DND-41 (cell line): ENCODE results near the gene LAMC1.

Source experiments
- ATAC-seq: fragments of 200-7000 bp; cut with Tn5 transposase; 3 replicates; pipeline ENCODE4 v1.9.1; 2021; ENCODE audit warnings: low read depth; ENCODE audit not compliant: insufficient read depth
- DNase-seq: peaks from one replicate; pipeline ENCODE4 v3.0.0-alpha.2; 2020
- H2AFZ ChIP-seq: 2 replicates; pipeline ENCODE4 v1.6.0; 2012; ENCODE audit warnings: low read depth, low read length
- H3K27ac ChIP-seq: 2 replicates; pipeline ENCODE4 v1.5.1; 2012; ENCODE audit warnings: low read length, inconsistent platforms
- H3K27me3 ChIP-seq: fragments of 200-600 bp; sonication (generic); 2 replicates; pipeline ENCODE4 v1.6.0; 2012; ENCODE audit warnings: low read length, mild to moderate bottlenecking, inconsistent platforms; ENCODE audit not compliant: insufficient read depth, poor library complexity
- H3K36me3 ChIP-seq: 2 replicates; pipeline ENCODE4 v1.5.1; 2012; ENCODE audit warnings: low read length, inconsistent platforms; ENCODE audit not compliant: insufficient read depth
- H3K4me1 ChIP-seq: 2 replicates; pipeline ENCODE4 v1.5.1; 2012; ENCODE audit warnings: mild to moderate bottlenecking, low read length; ENCODE audit not compliant: insufficient read depth
- H3K4me2 ChIP-seq: 2 replicates; pipeline ENCODE4 v1.6.0; 2012; ENCODE audit warnings: mild to moderate bottlenecking, moderate library complexity, low read length, inconsistent platforms; ENCODE audit not compliant: insufficient read depth
- H3K4me3 ChIP-seq, 2 experiments: fragments of 200-600 bp in 1 of 2; shearing (Covaris generic) in 1 of 2; 2 replicates each; pipeline ENCODE4 v1.5.1; 2012 to 2016; ENCODE audit warnings: inconsistent platforms in 2 of 2, low read length in 2 of 2, mild to moderate bottlenecking in 2 of 2, low read depth in 1 of 2, moderate library complexity in 1 of 2
- H3K79me2 ChIP-seq: 2 replicates; pipeline ENCODE4 v1.6.0; 2012; ENCODE audit warnings: low read length, inconsistent platforms; ENCODE audit not compliant: insufficient read depth
- H3K9ac ChIP-seq: 2 replicates; pipeline ENCODE4 v1.6.0; 2012; ENCODE audit warnings: low read depth, mild to moderate bottlenecking, inconsistent platforms, low read length, moderate library complexity
- H3K9me3 ChIP-seq: 2 replicates; pipeline ENCODE4 v1.5.1; 2012; ENCODE audit warnings: low read length, moderate library complexity, mild to moderate bottlenecking, inconsistent platforms; ENCODE audit not compliant: insufficient read depth, severe bottlenecking
- H4K20me1 ChIP-seq: 2 replicates; pipeline ENCODE4 v1.6.0; 2012; ENCODE audit warnings: low read length; ENCODE audit not compliant: insufficient read depth
- EZH2 ChIP-seq: IDR thresholded peaks from 3 replicates; pipeline ENCODE4 v1.6.1; 2012; ENCODE audit warnings: borderline replicate concordance, low read depth, mild to moderate bottlenecking, moderate library complexity, low read length, inconsistent platforms; ENCODE audit not compliant: severe bottlenecking
- TF ChIP-seq, protein P1 (sequence below): IDR thresholded peaks from 2 replicates; pipeline ENCODE4 v1.5.1; 2012; ENCODE audit warnings: borderline replicate concordance, low read length, moderate library complexity, mild to moderate bottlenecking; ENCODE audit not compliant: poor library complexity, severe bottlenecking; ENCODE audit errors: extremely low read depth

The LAMC1 gene

DNA sequence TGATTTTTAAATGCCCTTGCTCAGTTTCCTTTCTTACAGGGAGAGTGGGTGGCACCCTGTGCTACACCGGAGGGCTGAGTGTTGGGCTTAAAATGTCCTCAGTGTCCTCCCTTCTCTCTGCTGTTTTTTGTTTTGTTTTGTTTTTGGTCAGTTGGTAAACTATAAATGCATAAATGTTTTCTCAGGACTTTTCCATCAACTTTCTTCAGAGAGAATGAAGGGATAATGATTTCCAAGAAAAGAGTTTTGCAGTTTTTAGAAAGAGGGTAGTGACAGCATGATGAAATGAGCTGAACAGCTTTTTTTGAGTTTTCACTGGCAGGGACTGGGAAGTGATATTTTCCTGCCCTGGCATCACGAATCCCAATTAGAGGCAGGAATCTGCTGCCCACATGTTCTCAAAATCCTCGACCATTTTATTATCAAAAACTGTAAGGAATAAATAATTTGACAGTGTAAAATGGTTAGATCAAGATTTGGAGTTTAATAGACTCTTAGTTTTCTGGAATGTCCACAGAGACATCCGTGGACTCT lies 15.2 kb downstream of the LAMC1 start:
- Histone ChIP-seq H3K9ac (no peak overlapping the region), H4K20me1 (no peaks in the 10 kb centered on the region), H3K9me3 (no peaks in the 10 kb centered on the region), H3K27ac (no peak overlapping the region), H3K4me2 (no peak overlapping the region), H3K4me3 (no peak overlapping the region), H3K27me3 (peaks cover 40% of the 10 kb centered on the region), H3K79me2 (no peaks in the 10 kb centered on the region), H2AFZ (no peak overlapping the region), H3K36me3 (no peaks in the 10 kb centered on the region), H3K4me1 (peaks cover 1% of the 10 kb centered on the region; the same call in 1 of the 2 replicates)
- TF ChIP-seq EZH2, result no peak
- TF ChIP-seq, protein P1, sequence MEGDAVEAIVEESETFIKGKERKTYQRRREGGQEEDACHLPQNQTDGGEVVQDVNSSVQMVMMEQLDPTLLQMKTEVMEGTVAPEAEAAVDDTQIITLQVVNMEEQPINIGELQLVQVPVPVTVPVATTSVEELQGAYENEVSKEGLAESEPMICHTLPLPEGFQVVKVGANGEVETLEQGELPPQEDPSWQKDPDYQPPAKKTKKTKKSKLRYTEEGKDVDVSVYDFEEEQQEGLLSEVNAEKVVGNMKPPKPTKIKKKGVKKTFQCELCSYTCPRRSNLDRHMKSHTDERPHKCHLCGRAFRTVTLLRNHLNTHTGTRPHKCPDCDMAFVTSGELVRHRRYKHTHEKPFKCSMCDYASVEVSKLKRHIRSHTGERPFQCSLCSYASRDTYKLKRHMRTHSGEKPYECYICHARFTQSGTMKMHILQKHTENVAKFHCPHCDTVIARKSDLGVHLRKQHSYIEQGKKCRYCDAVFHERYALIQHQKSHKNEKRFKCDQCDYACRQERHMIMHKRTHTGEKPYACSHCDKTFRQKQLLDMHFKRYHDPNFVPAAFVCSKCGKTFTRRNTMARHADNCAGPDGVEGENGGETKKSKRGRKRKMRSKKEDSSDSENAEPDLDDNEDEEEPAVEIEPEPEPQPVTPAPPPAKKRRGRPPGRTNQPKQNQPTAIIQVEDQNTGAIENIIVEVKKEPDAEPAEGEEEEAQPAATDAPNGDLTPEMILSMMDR, result no peak
- DNase-seq (no peak), ATAC-seq (no peak)

DNA sequence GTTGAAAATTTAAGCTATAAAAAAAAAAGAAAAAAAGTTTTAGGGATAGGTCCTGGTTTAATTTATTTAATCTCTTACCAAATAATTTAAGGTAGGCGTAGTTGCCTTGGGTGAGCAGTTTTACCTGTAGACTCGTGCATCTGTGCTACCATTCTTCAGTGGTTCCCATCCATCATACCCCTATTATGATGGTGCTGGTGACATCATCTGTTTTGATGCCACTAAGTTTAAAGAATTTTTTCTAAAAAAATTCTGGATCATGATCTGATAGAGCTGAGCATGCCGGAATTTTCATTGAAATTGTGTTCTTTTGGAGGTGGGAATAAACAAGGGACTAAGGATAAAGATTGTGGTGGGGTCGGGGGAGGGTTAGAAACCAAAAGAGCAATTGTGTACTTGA lies 15.7 kb downstream of the LAMC1 start:
- ATAC-seq (no peak), DNase-seq (no peak)
- Histone ChIP-seq H3K9me3 (no peaks in the 10 kb centered on the region), H3K4me1 (no peaks in the 10 kb centered on the region), H4K20me1 (no peaks in the 10 kb centered on the region), H3K79me2 (no peaks in the 10 kb centered on the region), H3K27ac (no peak overlapping the region), H2AFZ (no peak overlapping the region), H3K4me3 (no peak overlapping the region), H3K9ac (no peak overlapping the region), H3K27me3 (peaks cover 40% of the 10 kb centered on the region), H3K36me3 (no peaks in the 10 kb centered on the region), H3K4me2 (no peak overlapping the region)
- TF ChIP-seq, protein P1, result no peak
- no peak for TF ChIP-seq EZH2

DNA sequence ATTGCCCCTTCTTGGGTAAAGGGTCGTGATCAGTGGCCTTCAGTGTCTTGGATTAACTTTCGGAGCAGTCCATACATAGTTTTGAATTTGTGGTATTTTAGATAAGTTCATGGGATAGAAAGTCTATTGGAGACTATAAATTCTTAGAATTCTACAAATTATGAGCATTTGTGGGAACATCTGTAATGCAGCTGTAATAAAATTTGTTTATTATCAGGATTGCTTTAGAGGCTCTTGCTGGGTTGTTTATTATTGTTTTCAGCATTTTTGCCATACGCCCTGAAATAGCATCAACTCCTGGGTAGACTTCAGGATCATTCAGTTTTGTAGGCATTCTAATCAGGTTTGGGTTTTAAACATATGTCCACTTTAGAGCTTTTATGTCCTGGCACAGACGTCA lies 16.1 kb downstream of the LAMC1 start:
- H3K36me3 ChIP-seq, result no peaks in the 10 kb centered on the region
- no peaks in the 10 kb centered on the region for H3K4me1 ChIP-seq
- DNase-seq (no peak), ATAC-seq (no peak)
- no peaks in the 10 kb centered on the region for H3K79me2 ChIP-seq
- H3K27me3 ChIP-seq, result peaks cover 40% of the 10 kb centered on the region
- H4K20me1 ChIP-seq, result no peaks in the 10 kb centered on the region
- no peak overlapping the region for H3K27ac ChIP-seq
- no peaks in the 10 kb centered on the region for H3K9me3 ChIP-seq
- H2AFZ ChIP-seq, result no peak overlapping the region
- H3K9ac ChIP-seq, result no peak overlapping the region
- H3K4me2 ChIP-seq, result no peak overlapping the region
- H3K4me3 ChIP-seq, result no peak overlapping the region
- TF ChIP-seq EZH2, result no peak
- TF ChIP-seq, protein P1, result no peak
